HCT116 (cell line): ENCODE results near the gene PLAC9. TPM values are rescaled to one million over a fixed set of nuclear protein-coding genes. Genes with fewer than 3 reads are reported as not detected.
"Not testable (repeated sequence)": the region's sequence is repeated elsewhere in the genome, so short reads cannot be mapped to it uniquely, and the experiment has no call there.

Experiments
- ATAC-seq: fragments of 200-7000 bp; cut with Tn5 transposase; 2 replicates; pipeline ENCODE4 v1.9.1; 2020; ENCODE audit warnings: mild to moderate bottlenecking, moderate library complexity
- BruUV-seq: library from RNA; stranded (reverse); fragments of 400-500 nt; replicated peaks from 2 replicates; lab custom pipeline; 2021; lab: Mats Ljungman, UMichigan
- CTCF ChIA-PET: fragments of 300-600 bp; sonication (Branson Sonifier 250); formaldehyde crosslinking; loops from one replicate; lab custom pipeline; 2021; ENCODE audit warnings: antibody characterized with exemption; lab: Charles Lee
- POLR2A ChIA-PET: fragments of 300-600, 350-600 bp; sonication (Branson Sonifier 250); formaldehyde crosslinking; loops from one replicate; lab custom pipeline; 2021; ENCODE audit warnings: antibody characterized with exemption; lab: Charles Lee
- RAD21 ChIA-PET, 2 experiments: fragments of 300-600 bp; sonication (Branson Sonifier 250); formaldehyde crosslinking; loops; one replicate each; lab custom pipeline; 2023; ENCODE audit warnings: low total read pairs in 2 of 2; ENCODE audit not compliant: uncharacterized antibody in 2 of 2, unreplicated experiment in 2 of 2, low non-redundant PET in 1 of 2; lab: Charles Lee
- DNase-seq: peaks from one replicate; pipeline ENCODE4 v3.0.0-alpha.2; 2010; ENCODE audit warnings: low read depth, low spot score
- H2AFZ ChIP-seq: fragments of 200-600 bp; shearing (Covaris generic), sonication (generic); 2 replicates; pipeline ENCODE4 v1.6.1; 2017; ENCODE audit warnings: low read depth, mixed run types, mixed read lengths, antibody characterized with exemption, low read length; ENCODE audit not compliant: poor library complexity, severe bottlenecking
- H3K27ac ChIP-seq: 2 replicates; pipeline ENCODE4 v1.5.1; 2012; ENCODE audit warnings: low read depth, low read length
- H3K27me3 ChIP-seq: fragments of 200-600 bp; sonication (generic); 2 replicates; pipeline ENCODE4 v1.6.1; 2016; ENCODE audit warnings: mixed run types, low read length, mixed read lengths; ENCODE audit not compliant: insufficient read depth
- H3K36me3 ChIP-seq, 2 experiments: fragments of 200-500 bp in 1 of 2; fragments of 200-600 bp in 1 of 2; sonication (Bioruptor generic) in 1 of 2; sonication (generic) in 1 of 2; 2 replicates each; pipeline versions ENCODE4 v1.5.1 to v1.6.1; 2014 to 2016; ENCODE audit warnings: low read length in 2 of 2, inconsistent platforms in 1 of 2, mixed read lengths in 1 of 2, mixed run types in 1 of 2; ENCODE audit not compliant: insufficient read depth in 2 of 2, control insufficient read depth in 1 of 2
- H3K4me1 ChIP-seq, 2 experiments: fragments of 200-600 bp in 1 of 2; sonication (generic) in 1 of 2; 2 replicates each; pipeline versions ENCODE4 v1.5.1 to v1.6.1; 2012 to 2017; ENCODE audit warnings: low read length in 2 of 2, inconsistent platforms in 1 of 2, mild to moderate bottlenecking in 1 of 2, mixed read lengths in 1 of 2, mixed run types in 1 of 2, moderate library complexity in 1 of 2; ENCODE audit not compliant: insufficient read depth in 2 of 2, control insufficient read depth in 1 of 2
- H3K4me2 ChIP-seq: fragments of 200-600 bp; sonication (generic); 2 replicates; pipeline ENCODE4 v1.6.1; 2017; ENCODE audit warnings: mixed run types, low read length, mixed read lengths
- H3K4me3 ChIP-seq, 2 experiments: fragments of 200-600 bp in 1 of 2; sonication (generic) in 1 of 2; replicated peaks in 1 of 2; 2 replicates each; pipeline ENCODE4 v1.5.1; 2011 to 2016; ENCODE audit warnings: low read length in 2 of 2, control low read depth in 1 of 2, low read depth in 1 of 2, mild to moderate bottlenecking in 1 of 2, mixed read lengths in 1 of 2, mixed run types in 1 of 2
- H3K79me2 ChIP-seq: fragments of 200-600 bp; sonication (generic); 2 replicates; pipeline ENCODE4 v1.6.1; 2017; ENCODE audit warnings: mild to moderate bottlenecking, mixed run types, low read length, moderate library complexity, mixed read lengths; ENCODE audit not compliant: insufficient read depth
- H3K9ac ChIP-seq: fragments of 200-600 bp; sonication (generic); 2 replicates; pipeline ENCODE4 v1.6.1; 2016; ENCODE audit warnings: low read length, mixed read lengths
- H3K9me2 ChIP-seq: fragments of 200-600 bp; sonication (generic), shearing (Covaris generic); 2 replicates; pipeline ENCODE4 v1.6.1; 2017; ENCODE audit warnings: mixed run types, mild to moderate bottlenecking, moderate library complexity; ENCODE audit not compliant: insufficient read depth
- H3K9me3 ChIP-seq, 2 experiments: fragments of 200-500 bp in 1 of 2; fragments of 200-600 bp in 1 of 2; sonication (Bioruptor generic) in 1 of 2; sonication (generic) in 1 of 2; 2 replicates each; pipeline ENCODE4 v1.6.1; 2014 to 2017; ENCODE audit warnings: low read length in 2 of 2, mixed read lengths in 2 of 2, inconsistent platforms in 1 of 2, low read depth in 1 of 2, mild to moderate bottlenecking in 1 of 2, mixed run types in 1 of 2, moderate library complexity in 1 of 2; ENCODE audit not compliant: control insufficient read depth in 1 of 2, insufficient read depth in 1 of 2
- H4K20me1 ChIP-seq: fragments of 200-600 bp; sonication (generic), shearing (Covaris generic); 2 replicates; pipeline ENCODE4 v1.6.1; 2017; ENCODE audit warnings: mixed run types, mild to moderate bottlenecking, moderate library complexity; ENCODE audit not compliant: insufficient read depth
- CEBPB ChIP-seq: IDR thresholded peaks from 2 replicates; pipeline ENCODE4 v1.6.1; 2012; ENCODE audit warnings: low read depth
- CTCF ChIP-seq, 3 experiments: fragments of 200-600 bp in 1 of 3; sonication (generic) in 1 of 3; IDR thresholded peaks in 2 of 3; conservative IDR thresholded peaks in 1 of 3; 2 replicates each; pipeline ENCODE4 v1.5.1; 2012 to 2017; ENCODE audit warnings: low read depth in 2 of 3, low read length in 2 of 3, antibody characterized with exemption in 1 of 3, borderline replicate concordance in 1 of 3, control low read depth in 1 of 3, mild to moderate bottlenecking in 1 of 3, mixed read lengths in 1 of 3, mixed run types in 1 of 3, moderate library complexity in 1 of 3; ENCODE audit not compliant: insufficient read depth in 1 of 3
- JUND ChIP-seq: IDR thresholded peaks from 2 replicates; pipeline ENCODE4 v1.6.1; 2012
- intact Hi-C: fragments of 100-400 bp; cut with micrococcal nuclease; formaldehyde crosslinking; loops from 2 replicates; pipeline ENCODE4 v1.10.0; 2022
- total RNA-seq: library from RNA; stranded (reverse); gene quantifications from one replicate; pipeline ENCODE4 v1.2.1, GENCODE V29; 2021; ENCODE audit not compliant: unreplicated experiment

The PLAC9 gene
- total RNA-seq, 1 experiment from 2014 or later, result not detected

- H3K79me2 ChIP-seq, intact Hi-C loops, ATAC-seq, H4K20me1 ChIP-seq, H3K36me3 ChIP-seq, BruUV-seq, DNase-seq, H3K9me3 ChIP-seq, H3K4me3 ChIP-seq, H3K4me1 ChIP-seq, H3K4me2 ChIP-seq, H3K9ac ChIP-seq, H2AFZ ChIP-seq, POLR2A ChIA-PET, H3K27me3 ChIP-seq, H3K27ac ChIP-seq, H3K9me2 ChIP-seq, CTCF ChIA-PET, RAD21 ChIA-PET: not testable (repeated sequence)
Observed at GRCh38 chr10:80098272-80098671, 34.3 kb upstream of the PLAC9 start.

GRCh38 chr10:80099295-80099694 lies 33.2 kb upstream of the PLAC9 start:
- RAD21 ChIA-PET, H3K9me2 ChIP-seq, CTCF ChIA-PET, H3K9ac ChIP-seq, H3K4me2 ChIP-seq, POLR2A ChIA-PET, H3K4me3 ChIP-seq, H3K27ac ChIP-seq, H3K79me2 ChIP-seq, BruUV-seq, ATAC-seq, H3K4me1 ChIP-seq, intact Hi-C loops, DNase-seq, H4K20me1 ChIP-seq, H3K9me3 ChIP-seq, H3K27me3 ChIP-seq, H2AFZ ChIP-seq, H3K36me3 ChIP-seq: not testable (repeated sequence)

- CTCF ChIA-PET, result no interaction called here
- H3K4me3 ChIP-seq, result no peak overlapping the region
- no peaks in the 10 kb centered on the region for H3K79me2 ChIP-seq
- H3K4me2 ChIP-seq, result no peak overlapping the region
- H4K20me1 ChIP-seq, result no peaks in the 10 kb centered on the region
- H3K4me1 ChIP-seq, result no peaks in the 10 kb centered on the region
- H2AFZ ChIP-seq, result no peak overlapping the region
- no peak overlapping the region for H3K27ac ChIP-seq
- H3K27me3 ChIP-seq, result no peaks in the 10 kb centered on the region
- H3K36me3 ChIP-seq, result no peaks in the 10 kb centered on the region
- no TSS peak for BruUV-seq
- POLR2A ChIA-PET, result no interaction called here
- ATAC-seq (no peak), DNase-seq (no peak)
- H3K9me3 ChIP-seq, result no peaks in the 10 kb centered on the region
- no peaks in the 10 kb centered on the region for H3K9me2 ChIP-seq
- RAD21 ChIA-PET, result no interaction called here
- intact Hi-C loops, result no loop called here
- no peak for TF ChIP-seq CTCF (IDR thresholded peaks at IDR 0.05 in 2 of 3, conservative IDR thresholded peaks at IDR 0.05 in 1 of 3; ENCODE audit: borderline replicate concordance in 1 of 3, insufficient read depth in 1 of 3, low read depth in 2 of 3, low read length in 2 of 3)
- no peak for TF ChIP-seq JUND
- TF ChIP-seq CEBPB, result no peak
- TF ChIP-seq, all 23 proteins: peak for 0
- no peak overlapping the region for H3K9ac ChIP-seq
Observed at GRCh38 chr10:80100116-80100515, 32.4 kb upstream of the PLAC9 start.
